ENCODE results near the gene MT1X.

The MT1X gene

DNA sequence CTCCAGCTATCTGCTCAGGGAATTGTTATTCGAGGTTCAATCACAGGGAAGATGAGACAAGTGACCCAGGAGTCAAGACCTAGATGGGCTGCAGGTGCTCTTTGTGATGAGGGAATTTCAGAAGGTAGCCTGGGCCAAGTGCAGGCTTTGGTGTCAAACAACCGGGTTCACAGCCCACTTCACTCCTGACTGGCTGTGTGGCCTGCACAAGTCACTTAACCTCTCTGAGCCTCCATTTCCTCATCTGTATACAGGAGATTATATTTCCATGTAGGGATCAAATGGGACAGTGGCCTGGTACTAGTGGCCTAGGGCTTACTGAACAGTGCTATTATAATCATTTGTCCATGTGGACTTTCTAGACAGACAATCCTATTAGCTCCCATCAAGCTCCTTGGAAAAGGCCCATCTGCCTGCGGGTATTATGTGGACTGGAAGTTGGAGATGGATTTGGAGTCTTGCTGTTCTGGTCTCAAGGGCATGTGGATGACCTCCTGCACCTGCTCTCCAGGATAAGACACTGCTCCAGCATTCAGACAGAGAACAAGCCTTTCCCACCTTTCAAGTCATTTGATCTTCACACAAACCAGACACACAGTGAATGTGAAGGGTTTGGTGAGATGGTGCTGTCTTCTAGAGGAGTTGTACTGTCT, 3.1 kb upstream of the MT1X start:
- TF ChIP-seq EZH2phosphoT487 (IDR thresholded peaks at IDR 0.05; ENCODE audit: low read length) = no peak
- no peak for TF ChIP-seq EZH2 (optimal IDR thresholded peaks at IDR 0.05; ENCODE audit: low read depth, low read length)
- TF ChIP-seq, protein P1, sequence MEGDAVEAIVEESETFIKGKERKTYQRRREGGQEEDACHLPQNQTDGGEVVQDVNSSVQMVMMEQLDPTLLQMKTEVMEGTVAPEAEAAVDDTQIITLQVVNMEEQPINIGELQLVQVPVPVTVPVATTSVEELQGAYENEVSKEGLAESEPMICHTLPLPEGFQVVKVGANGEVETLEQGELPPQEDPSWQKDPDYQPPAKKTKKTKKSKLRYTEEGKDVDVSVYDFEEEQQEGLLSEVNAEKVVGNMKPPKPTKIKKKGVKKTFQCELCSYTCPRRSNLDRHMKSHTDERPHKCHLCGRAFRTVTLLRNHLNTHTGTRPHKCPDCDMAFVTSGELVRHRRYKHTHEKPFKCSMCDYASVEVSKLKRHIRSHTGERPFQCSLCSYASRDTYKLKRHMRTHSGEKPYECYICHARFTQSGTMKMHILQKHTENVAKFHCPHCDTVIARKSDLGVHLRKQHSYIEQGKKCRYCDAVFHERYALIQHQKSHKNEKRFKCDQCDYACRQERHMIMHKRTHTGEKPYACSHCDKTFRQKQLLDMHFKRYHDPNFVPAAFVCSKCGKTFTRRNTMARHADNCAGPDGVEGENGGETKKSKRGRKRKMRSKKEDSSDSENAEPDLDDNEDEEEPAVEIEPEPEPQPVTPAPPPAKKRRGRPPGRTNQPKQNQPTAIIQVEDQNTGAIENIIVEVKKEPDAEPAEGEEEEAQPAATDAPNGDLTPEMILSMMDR (IDR thresholded peaks at IDR 0.05; ENCODE audit: low read length) = no peak
- H3K4me2 ChIP-seq (ENCODE audit: low read depth, low read length) = no peak overlapping the region
- H3K79me2 ChIP-seq (ENCODE audit: low read length) = no peaks in the 10 kb centered on the region
- no peak overlapping the region for H3K4me3 ChIP-seq (ENCODE audit: low read length)
- H3K27ac ChIP-seq (ENCODE audit: low read length) = no peak overlapping the region
- H3K9me2 ChIP-seq (replicated peaks; ENCODE audit: insufficient read depth, low read length) = no peaks in the 10 kb centered on the region
- no peak for DNase-seq
- no peaks in the 10 kb centered on the region for H3F3A ChIP-seq (ENCODE audit: insufficient read depth, low read length)
- no peaks in the 10 kb centered on the region for H3K36me3 ChIP-seq (replicated peaks; ENCODE audit: insufficient read depth, low read length)
- no peak overlapping the region for H3K9ac ChIP-seq (ENCODE audit: low read length)
- peaks cover 31% of the 10 kb centered on the region for H3K27me3 ChIP-seq (replicated peaks; ENCODE audit: insufficient read depth, low read length)
- H4K20me1 ChIP-seq (ENCODE audit: insufficient read depth, low read length) = no peaks in the 10 kb centered on the region
- no peak overlapping the region for H2AFZ ChIP-seq (ENCODE audit: low read length)
- H3K9me3 ChIP-seq (replicated peaks; ENCODE audit: insufficient read depth, low read length) = no peaks in the 10 kb centered on the region
- H3K4me1 ChIP-seq (ENCODE audit: low read length) = no peaks in the 10 kb centered on the region

- no peak overlapping the region for H3K4me3 ChIP-seq (ENCODE audit: low read length)
- peaks cover 31% of the 10 kb centered on the region for H3K27me3 ChIP-seq (replicated peaks; ENCODE audit: insufficient read depth, low read length)
- DNase-seq = no peak
- H3K9me2 ChIP-seq (replicated peaks; ENCODE audit: insufficient read depth, low read length) = no peaks in the 10 kb centered on the region
- no peak overlapping the region for H3K27ac ChIP-seq (ENCODE audit: low read length)
- H2AFZ ChIP-seq (ENCODE audit: low read length) = no peak overlapping the region
- H3K4me2 ChIP-seq (ENCODE audit: low read depth, low read length) = no peak overlapping the region
- no peaks in the 10 kb centered on the region for H3K4me1 ChIP-seq (ENCODE audit: low read length)
- H3K36me3 ChIP-seq (replicated peaks; ENCODE audit: insufficient read depth, low read length) = no peaks in the 10 kb centered on the region
- TF ChIP-seq, protein P1 (IDR thresholded peaks at IDR 0.05; ENCODE audit: low read length) = no peak
- TF ChIP-seq EZH2 (optimal IDR thresholded peaks at IDR 0.05; ENCODE audit: low read depth, low read length) (no peak), EZH2phosphoT487 (IDR thresholded peaks at IDR 0.05; ENCODE audit: low read length) (no peak)
- no peak overlapping the region for H3K9ac ChIP-seq (ENCODE audit: low read length)
- no peaks in the 10 kb centered on the region for H3K79me2 ChIP-seq (ENCODE audit: low read length)
- no peaks in the 10 kb centered on the region for H3K9me3 ChIP-seq (replicated peaks; ENCODE audit: insufficient read depth, low read length)
- H3F3A ChIP-seq (ENCODE audit: insufficient read depth, low read length) = no peaks in the 10 kb centered on the region
- H4K20me1 ChIP-seq (ENCODE audit: insufficient read depth, low read length) = no peaks in the 10 kb centered on the region
Observed at GRCh38 chr16:56679818-56680217, 2.5 kb upstream of the MT1X start.

- H3F3A ChIP-seq (ENCODE audit: insufficient read depth, low read length) = no peaks in the 10 kb centered on the region
- peak overlapping the region; percentile 98 for H2AFZ ChIP-seq (ENCODE audit: low read length)
- no peaks in the 10 kb centered on the region for H3K9me3 ChIP-seq (replicated peaks; ENCODE audit: insufficient read depth, low read length)
- H3K27me3 ChIP-seq (replicated peaks; ENCODE audit: insufficient read depth, low read length) = peaks cover 11% of the 10 kb centered on the region; the same call in 1 of the 2 replicates
- TF ChIP-seq EZH2 (optimal IDR thresholded peaks at IDR 0.05; ENCODE audit: low read depth, low read length) (no peak), EZH2phosphoT487 (IDR thresholded peaks at IDR 0.05; ENCODE audit: low read length) (no peak)
- TF ChIP-seq, protein P1 (IDR thresholded peaks at IDR 0.05; ENCODE audit: low read length) = no peak
- H3K36me3 ChIP-seq (replicated peaks; ENCODE audit: insufficient read depth, low read length) = no peaks in the 10 kb centered on the region
- peak overlapping the region; percentile 50; the same call in 1 of the 2 replicates for H3K9ac ChIP-seq (ENCODE audit: low read length)
- H3K79me2 ChIP-seq (ENCODE audit: low read length) = no peaks in the 10 kb centered on the region
- peak overlapping the region; percentile 90 for H3K4me2 ChIP-seq (ENCODE audit: low read depth, low read length)
- peak overlapping the region; percentile 71 for H3K4me3 ChIP-seq (ENCODE audit: low read length)
- no peak overlapping the region for H3K27ac ChIP-seq (ENCODE audit: low read length)
- no peaks in the 10 kb centered on the region for H4K20me1 ChIP-seq (ENCODE audit: insufficient read depth, low read length)
- H3K4me1 ChIP-seq (ENCODE audit: low read length) = no peaks in the 10 kb centered on the region
- no peaks in the 10 kb centered on the region for H3K9me2 ChIP-seq (replicated peaks; ENCODE audit: insufficient read depth, low read length)
- DNase-seq = no peak
Observed at GRCh38 chr16:56682703-56683397, 580 bp downstream of the MT1X start.

Measured in MM.1S (cell line).